ENCODE measurements around the gene VAV1. TPM values are rescaled to one million over a fixed set of nuclear protein-coding genes. Genes with fewer than 3 reads are reported as not detected.

The VAV1 gene
- polyA plus RNA-seq, 1 donor from 2014 or later, result not detected

DNA sequence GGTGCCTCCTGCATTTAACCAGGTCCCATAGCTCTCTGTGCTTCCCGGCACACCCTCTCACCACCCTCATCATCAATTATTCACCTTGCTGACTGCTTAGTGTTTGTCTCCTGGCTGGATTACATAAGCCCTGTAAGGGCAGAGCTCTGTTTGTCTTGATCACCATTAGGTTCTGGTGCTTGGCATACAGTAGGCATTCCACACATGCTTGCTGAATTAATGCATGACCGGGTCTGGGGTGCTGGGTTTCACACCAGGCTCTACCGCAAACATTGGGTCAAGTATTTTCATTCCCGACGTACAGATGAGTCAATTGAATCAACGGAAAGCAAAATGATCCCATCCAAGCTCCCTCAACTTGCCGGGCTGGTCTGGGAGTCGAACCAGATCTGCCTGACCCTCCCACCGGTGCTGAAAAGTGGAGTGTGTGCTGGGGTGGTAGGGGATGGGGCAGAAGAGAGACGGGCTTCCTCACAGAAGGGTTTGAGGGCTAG lies 28.5 kb downstream of the VAV1 start:
- no peaks in the 10 kb centered on the region for H3F3A ChIP-seq (ENCODE audit: insufficient read depth, low read length, poor library complexity, severe bottlenecking)
- TF ChIP-seq, protein P1, sequence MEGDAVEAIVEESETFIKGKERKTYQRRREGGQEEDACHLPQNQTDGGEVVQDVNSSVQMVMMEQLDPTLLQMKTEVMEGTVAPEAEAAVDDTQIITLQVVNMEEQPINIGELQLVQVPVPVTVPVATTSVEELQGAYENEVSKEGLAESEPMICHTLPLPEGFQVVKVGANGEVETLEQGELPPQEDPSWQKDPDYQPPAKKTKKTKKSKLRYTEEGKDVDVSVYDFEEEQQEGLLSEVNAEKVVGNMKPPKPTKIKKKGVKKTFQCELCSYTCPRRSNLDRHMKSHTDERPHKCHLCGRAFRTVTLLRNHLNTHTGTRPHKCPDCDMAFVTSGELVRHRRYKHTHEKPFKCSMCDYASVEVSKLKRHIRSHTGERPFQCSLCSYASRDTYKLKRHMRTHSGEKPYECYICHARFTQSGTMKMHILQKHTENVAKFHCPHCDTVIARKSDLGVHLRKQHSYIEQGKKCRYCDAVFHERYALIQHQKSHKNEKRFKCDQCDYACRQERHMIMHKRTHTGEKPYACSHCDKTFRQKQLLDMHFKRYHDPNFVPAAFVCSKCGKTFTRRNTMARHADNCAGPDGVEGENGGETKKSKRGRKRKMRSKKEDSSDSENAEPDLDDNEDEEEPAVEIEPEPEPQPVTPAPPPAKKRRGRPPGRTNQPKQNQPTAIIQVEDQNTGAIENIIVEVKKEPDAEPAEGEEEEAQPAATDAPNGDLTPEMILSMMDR (IDR thresholded peaks at IDR 0.05; ENCODE audit: poor library complexity, severe bottlenecking), result no peak
- H3K9me3 ChIP-seq (ENCODE audit: low read length), result no peaks in the 10 kb centered on the region
- H3K79me2 ChIP-seq (replicated peaks; ENCODE audit: insufficient read depth, low read length), result no peaks in the 10 kb centered on the region
- H3K4me3 ChIP-seq (ENCODE audit: low read length), result no peak overlapping the region
- H3K9ac ChIP-seq (ENCODE audit: low read length), result no peak overlapping the region
- no peaks in the 10 kb centered on the region for H3K9me2 ChIP-seq (ENCODE audit: insufficient read depth, low read length)
- H3K27me3 ChIP-seq (ENCODE audit: insufficient read depth, low read depth, low read length), result no peaks in the 10 kb centered on the region
- no peaks in the 10 kb centered on the region for H4K20me1 ChIP-seq (ENCODE audit: insufficient read depth)
- H2AFZ ChIP-seq (ENCODE audit: low read depth, low read length), result no peak overlapping the region
- H3K4me2 ChIP-seq (ENCODE audit: low read length), result no peak overlapping the region
- H3K36me3 ChIP-seq (ENCODE audit: insufficient read depth, low read length), result no peaks in the 10 kb centered on the region
- no peak overlapping the region for H3K27ac ChIP-seq (ENCODE audit: low read length)

DNA sequence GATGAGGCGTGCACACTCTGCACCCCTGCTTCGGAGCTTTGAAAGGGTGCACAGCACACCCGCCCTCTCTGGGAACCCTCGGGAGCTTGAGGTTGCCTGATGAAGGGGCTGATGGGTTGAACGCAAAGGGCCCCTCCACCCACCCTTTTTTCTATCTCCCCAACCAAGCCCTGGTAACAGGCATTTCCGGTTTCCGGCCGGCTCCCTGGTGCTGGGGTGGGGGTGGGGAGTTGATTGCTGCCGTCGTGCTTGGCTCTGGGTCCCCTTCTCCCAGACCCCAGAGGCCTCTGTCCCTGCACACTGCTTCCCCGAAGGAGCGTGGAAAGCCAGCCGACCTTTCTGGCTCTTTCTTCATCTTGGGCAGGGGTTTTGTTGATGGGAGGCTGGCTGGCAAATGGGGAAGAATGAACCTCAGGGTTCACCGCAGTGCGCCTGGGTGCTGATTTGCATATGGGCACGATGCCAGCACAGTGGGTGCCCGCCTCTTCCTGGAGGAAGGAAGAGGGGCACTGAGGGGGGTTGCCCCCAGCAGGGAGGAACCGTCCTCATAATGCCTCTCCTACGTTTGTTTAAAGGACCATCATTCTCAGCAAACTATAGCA lies 29.1 kb downstream of the VAV1 start:
- Histone ChIP-seq H2AFZ (ENCODE audit: low read depth, low read length) (no peak overlapping the region), H3K79me2 (replicated peaks; ENCODE audit: insufficient read depth, low read length) (no peaks in the 10 kb centered on the region), H3K36me3 (ENCODE audit: insufficient read depth, low read length) (no peaks in the 10 kb centered on the region), H3K9ac (ENCODE audit: low read length) (no peak overlapping the region), H3F3A (ENCODE audit: insufficient read depth, low read length, poor library complexity, severe bottlenecking) (no peaks in the 10 kb centered on the region), H4K20me1 (ENCODE audit: insufficient read depth) (no peaks in the 10 kb centered on the region), H3K4me3 (ENCODE audit: low read length) (no peak overlapping the region), H3K27ac (ENCODE audit: low read length) (no peak overlapping the region), H3K9me3 (ENCODE audit: low read length) (no peaks in the 10 kb centered on the region), H3K9me2 (ENCODE audit: insufficient read depth, low read length) (no peaks in the 10 kb centered on the region), H3K4me2 (ENCODE audit: low read length) (no peak overlapping the region), H3K27me3 (ENCODE audit: insufficient read depth, low read depth, low read length) (no peaks in the 10 kb centered on the region)
- TF ChIP-seq POLR2AphosphoS5 (IDR thresholded peaks at IDR 0.05) (no peak), SMC3 (conservative IDR thresholded peaks at IDR 0.05; ENCODE audit: poor library complexity) (no peak), EZH2 (IDR thresholded peaks at IDR 0.05; ENCODE audit: borderline replicate concordance, insufficient read depth, low read length, poor library complexity, severe bottlenecking) (no peak), TAF1 (IDR thresholded peaks at IDR 0.05; ENCODE audit: low read depth) (no peak), MXI1 (conservative IDR thresholded peaks at IDR 0.05; ENCODE audit: poor library complexity, severe bottlenecking) (no peak), RAD21 (conservative IDR thresholded peaks at IDR 0.05) (no peak), EP300 (conservative IDR thresholded peaks at IDR 0.05; ENCODE audit: poor library complexity, severe bottlenecking) (no peak)
- TF ChIP-seq, protein P2, sequence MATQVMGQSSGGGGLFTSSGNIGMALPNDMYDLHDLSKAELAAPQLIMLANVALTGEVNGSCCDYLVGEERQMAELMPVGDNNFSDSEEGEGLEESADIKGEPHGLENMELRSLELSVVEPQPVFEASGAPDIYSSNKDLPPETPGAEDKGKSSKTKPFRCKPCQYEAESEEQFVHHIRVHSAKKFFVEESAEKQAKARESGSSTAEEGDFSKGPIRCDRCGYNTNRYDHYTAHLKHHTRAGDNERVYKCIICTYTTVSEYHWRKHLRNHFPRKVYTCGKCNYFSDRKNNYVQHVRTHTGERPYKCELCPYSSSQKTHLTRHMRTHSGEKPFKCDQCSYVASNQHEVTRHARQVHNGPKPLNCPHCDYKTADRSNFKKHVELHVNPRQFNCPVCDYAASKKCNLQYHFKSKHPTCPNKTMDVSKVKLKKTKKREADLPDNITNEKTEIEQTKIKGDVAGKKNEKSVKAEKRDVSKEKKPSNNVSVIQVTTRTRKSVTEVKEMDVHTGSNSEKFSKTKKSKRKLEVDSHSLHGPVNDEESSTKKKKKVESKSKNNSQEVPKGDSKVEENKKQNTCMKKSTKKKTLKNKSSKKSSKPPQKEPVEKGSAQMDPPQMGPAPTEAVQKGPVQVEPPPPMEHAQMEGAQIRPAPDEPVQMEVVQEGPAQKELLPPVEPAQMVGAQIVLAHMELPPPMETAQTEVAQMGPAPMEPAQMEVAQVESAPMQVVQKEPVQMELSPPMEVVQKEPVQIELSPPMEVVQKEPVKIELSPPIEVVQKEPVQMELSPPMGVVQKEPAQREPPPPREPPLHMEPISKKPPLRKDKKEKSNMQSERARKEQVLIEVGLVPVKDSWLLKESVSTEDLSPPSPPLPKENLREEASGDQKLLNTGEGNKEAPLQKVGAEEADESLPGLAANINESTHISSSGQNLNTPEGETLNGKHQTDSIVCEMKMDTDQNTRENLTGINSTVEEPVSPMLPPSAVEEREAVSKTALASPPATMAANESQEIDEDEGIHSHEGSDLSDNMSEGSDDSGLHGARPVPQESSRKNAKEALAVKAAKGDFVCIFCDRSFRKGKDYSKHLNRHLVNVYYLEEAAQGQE (IDR thresholded peaks at IDR 0.05; ENCODE audit: borderline replicate concordance), result no peak
- TF ChIP-seq, protein P1 (IDR thresholded peaks at IDR 0.05; ENCODE audit: poor library complexity, severe bottlenecking), result no peak
